ENCODE data around the gene CHRNG.

Gene CHRNG

DNA sequence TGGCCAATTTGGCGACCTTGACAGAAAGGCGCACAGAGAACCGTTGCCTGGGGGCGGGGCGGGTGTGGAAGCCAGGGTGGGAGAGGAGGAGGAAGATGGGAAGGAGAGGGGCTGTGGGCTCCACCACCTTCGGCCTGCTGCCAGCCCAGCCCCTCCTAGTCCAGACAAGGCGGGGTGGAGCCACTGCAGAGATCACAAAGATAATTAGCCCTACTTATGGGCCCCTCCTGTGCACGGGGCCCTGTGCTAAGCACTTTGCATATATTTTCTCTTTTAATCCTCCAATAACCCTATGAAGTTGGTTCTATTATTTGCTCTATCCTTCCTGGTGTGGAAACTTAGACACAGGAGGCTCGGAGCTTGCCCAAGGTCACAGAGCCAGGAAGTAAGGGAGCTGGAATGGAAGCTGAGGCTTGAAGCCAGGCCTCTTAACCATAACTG, 38.1 kb upstream of the CHRNG start:
- H3K4me3 ChIP-seq (ENCODE audit: low read length), result no peak overlapping the region
- TF ChIP-seq, protein P1, sequence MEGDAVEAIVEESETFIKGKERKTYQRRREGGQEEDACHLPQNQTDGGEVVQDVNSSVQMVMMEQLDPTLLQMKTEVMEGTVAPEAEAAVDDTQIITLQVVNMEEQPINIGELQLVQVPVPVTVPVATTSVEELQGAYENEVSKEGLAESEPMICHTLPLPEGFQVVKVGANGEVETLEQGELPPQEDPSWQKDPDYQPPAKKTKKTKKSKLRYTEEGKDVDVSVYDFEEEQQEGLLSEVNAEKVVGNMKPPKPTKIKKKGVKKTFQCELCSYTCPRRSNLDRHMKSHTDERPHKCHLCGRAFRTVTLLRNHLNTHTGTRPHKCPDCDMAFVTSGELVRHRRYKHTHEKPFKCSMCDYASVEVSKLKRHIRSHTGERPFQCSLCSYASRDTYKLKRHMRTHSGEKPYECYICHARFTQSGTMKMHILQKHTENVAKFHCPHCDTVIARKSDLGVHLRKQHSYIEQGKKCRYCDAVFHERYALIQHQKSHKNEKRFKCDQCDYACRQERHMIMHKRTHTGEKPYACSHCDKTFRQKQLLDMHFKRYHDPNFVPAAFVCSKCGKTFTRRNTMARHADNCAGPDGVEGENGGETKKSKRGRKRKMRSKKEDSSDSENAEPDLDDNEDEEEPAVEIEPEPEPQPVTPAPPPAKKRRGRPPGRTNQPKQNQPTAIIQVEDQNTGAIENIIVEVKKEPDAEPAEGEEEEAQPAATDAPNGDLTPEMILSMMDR (conservative IDR thresholded peaks at IDR 0.05; ENCODE audit: low read depth, low read length), result no peak
- DNase-seq (ENCODE audit: low read depth), result no peak

DNA sequence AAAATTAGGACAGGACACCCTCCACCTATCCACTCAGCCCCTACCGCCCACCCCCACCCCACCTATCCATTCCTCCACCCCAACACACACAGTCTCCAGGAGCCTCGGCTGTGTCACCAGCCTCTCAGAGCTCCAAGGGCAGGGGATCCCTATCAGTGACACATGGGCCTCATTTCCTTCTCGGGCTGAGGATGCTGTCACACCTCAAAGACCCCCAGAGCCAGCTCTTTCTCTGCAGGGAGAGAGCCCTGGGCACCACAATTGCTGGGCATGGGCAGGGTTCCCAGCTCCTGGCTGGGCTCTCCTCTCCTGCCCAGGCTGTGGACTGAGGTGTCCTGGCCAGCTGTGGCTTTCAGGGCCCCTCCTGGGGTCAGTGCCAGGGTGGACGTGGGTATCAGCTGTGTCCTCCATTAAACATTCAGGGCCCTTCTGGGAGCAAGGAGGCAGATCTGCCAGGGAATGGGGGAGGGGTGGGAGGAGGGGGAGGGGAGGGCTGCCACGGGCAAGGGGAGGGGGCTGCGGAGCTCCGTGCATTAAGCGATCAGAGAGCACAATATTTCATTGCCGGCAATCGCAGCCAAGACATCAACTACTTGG, 37.6 kb upstream of the CHRNG start:
- no peak for DNase-seq (ENCODE audit: low read depth)
- TF ChIP-seq, protein P1 (conservative IDR thresholded peaks at IDR 0.05; ENCODE audit: low read depth, low read length), result no peak
- H3K4me3 ChIP-seq (ENCODE audit: low read length), result no peak overlapping the region

DNA sequence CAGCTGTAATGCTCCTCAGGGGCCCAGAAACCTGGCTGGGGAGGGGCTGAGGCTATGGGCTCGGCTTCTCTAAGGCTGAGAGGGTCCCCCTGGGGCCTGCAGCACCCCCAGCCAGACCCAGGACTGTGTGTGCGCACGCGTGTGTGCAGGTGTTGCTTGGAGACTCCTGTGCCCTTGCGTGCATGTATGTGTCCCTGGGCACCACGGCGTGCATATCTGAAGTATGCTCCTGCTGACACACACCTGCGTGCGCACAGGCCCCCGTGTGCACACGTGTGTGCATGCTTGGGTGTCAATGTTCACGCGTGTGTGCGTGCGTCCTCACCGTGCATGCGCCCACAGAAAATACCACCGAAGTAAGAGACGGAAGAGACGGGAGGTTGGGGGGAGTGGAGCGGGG, 37.0 kb upstream of the CHRNG start:
- TF ChIP-seq, protein P1 (conservative IDR thresholded peaks at IDR 0.05; ENCODE audit: low read depth, low read length), result no peak
- no peak overlapping the region for H3K4me3 ChIP-seq (ENCODE audit: low read length)
- no peak for DNase-seq (ENCODE audit: low read depth)

DNA sequence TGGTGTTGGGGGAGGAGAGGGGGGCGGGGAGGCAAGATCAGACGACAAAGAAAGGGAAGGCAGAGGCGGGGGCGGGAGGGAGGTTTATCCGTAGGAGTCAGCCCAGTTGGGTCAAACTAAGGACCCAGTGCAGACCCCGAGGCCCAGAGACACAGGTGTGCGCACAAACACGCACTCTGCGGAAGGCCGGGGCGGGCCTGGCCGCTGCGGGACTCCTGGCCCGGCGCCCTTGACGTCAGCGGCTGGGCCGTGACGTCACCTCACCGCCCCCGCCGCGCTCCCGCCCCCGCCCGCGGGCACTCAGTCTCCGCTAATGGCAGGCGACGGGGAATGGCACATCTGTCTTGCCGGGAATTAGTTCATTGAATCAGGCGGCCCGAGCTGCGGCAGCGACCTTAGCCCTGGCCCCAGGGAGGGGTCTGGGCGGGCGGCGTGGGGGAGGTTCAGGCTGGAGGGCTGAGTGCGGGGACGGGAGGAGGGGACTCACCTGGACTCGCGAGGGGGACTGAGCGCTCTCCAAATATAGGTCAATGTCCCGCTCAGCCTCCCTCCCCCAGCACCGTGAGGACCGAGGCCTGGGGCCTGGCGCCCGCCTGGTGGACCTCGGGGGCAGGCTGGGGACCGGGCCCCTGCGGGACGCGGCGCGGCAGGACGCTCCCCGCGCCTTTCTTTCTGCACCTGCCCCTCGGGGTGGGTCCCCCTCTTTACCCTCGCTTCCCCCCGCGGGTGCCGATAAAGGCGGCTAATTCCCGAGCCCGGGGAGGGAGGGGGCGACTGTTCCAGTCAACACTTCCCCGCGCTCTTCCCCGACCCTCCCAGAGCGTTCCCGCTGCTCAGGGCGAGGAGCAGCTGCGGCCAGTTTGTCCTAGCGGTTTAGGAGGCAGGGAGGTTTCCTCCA, 36.3 kb upstream of the CHRNG start:
- peak overlapping the region; percentile 24 for H3K4me3 ChIP-seq (ENCODE audit: low read length)
- peak; percentile 2 for DNase-seq (ENCODE audit: low read depth)
- TF ChIP-seq, protein P1 (conservative IDR thresholded peaks at IDR 0.05; ENCODE audit: low read depth, low read length), result no peak

DNA sequence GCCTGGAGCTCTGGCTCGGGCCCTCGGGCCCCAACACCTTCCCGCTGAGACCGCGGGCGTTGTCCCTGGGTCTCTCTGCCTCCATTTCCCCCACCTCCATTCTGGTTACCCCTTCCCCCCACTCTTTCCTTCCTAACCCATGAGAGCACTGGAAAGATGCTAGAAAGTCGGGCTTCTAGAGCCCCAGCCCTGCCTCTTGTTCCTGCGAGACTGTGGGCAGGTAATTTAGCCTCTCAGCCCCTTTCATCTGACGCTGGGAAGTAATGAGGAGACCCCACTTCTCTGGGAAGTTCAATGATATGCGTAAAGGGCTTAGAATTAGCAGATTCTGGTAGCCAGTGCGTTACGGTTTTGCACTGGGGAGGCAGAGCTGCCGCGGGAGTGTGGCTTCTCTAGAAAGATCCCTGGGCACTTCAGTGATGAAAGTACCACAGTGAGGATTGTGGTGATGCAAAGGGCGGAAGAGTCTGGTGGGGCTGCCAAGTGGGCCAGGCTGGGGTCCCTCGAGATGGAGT, 35.6 kb upstream of the CHRNG start:
- no peak for DNase-seq (ENCODE audit: low read depth)
- H3K4me3 ChIP-seq (ENCODE audit: low read length), result no peak overlapping the region
- TF ChIP-seq, protein P1 (conservative IDR thresholded peaks at IDR 0.05; ENCODE audit: low read depth, low read length), result no peak

DNA sequence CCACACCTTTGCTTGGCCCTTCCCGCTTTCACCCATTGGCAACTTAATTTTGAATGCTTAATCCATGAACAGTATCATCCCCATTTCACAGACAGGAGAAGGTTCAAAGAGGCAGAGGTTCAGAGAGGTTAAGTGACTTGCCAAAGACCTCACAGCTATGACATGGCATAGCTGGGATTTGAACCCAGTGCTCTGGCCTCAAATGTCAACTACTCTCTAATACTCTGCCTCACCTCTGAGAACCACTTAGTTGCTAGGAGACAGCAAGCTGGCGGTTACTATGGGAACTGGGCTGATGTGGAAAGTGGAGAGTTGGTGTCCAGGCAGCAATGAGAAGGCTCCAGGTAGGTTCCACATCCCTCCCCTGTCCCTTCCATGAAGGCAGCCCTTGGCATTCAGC, 35.1 kb upstream of the CHRNG start:
- H3K4me3 ChIP-seq (ENCODE audit: low read length), result no peak overlapping the region
- no peak for DNase-seq (ENCODE audit: low read depth)
- TF ChIP-seq, protein P1 (conservative IDR thresholded peaks at IDR 0.05; ENCODE audit: low read depth, low read length), result no peak

All from retinal pigment epithelial cell (primary cell).